Epithelial cell of proximal tubule (primary cell): Measurements from ENCODE around the gene SNX18. TPM values are rescaled to one million over a fixed set of nuclear protein-coding genes. Genes with fewer than 3 reads are reported as not detected.

Source experiments
- DNase-seq: peaks from one replicate; pipeline ENCODE4 v3.0.0-alpha.2; 2011; ENCODE audit warnings: low read depth
- H3K4me3 ChIP-seq: 2 replicates; pipeline ENCODE4 v1.5.1; 2011; ENCODE audit warnings: low read depth, mild to moderate bottlenecking, low read length
- CTCF ChIP-seq: conservative IDR thresholded peaks from 2 replicates; pipeline ENCODE4 v1.5.1; 2012; ENCODE audit warnings: low read depth, mild to moderate bottlenecking, low read length
- total RNA-seq: library from RNA; depleted of rRNA; stranded (reverse); fragments of >200 nt; gene quantifications from 2 replicates; pipeline ENCODE4 v1.2.3, GENCODE V29; 2015

The SNX18 gene
- total RNA-seq, 1 donor from 2014 or later: 14.9 TPM

- no peak for DNase-seq
- H3K4me3 ChIP-seq: no peak overlapping the region
- TF ChIP-seq CTCF: no peak
These were observed 60.5 kb downstream of the SNX18 start for GRCh38 chr5:54577937-54578653.

- DNase-seq: no peak
- H3K4me3 ChIP-seq: no peak overlapping the region
- no peak for TF ChIP-seq CTCF
These were observed 62.2 kb downstream of the SNX18 start for GRCh38 chr5:54579591-54580295.

- TF ChIP-seq CTCF: no peak
- no peak overlapping the region for H3K4me3 ChIP-seq
- DNase-seq: no peak
These were observed 63.6 kb downstream of the SNX18 start for GRCh38 chr5:54580997-54581811.

- TF ChIP-seq CTCF: no peak
- no peak overlapping the region for H3K4me3 ChIP-seq
- no peak for DNase-seq
These were observed 64.4 kb downstream of the SNX18 start for GRCh38 chr5:54581831-54582548.

GRCh38 chr5:54586336-54586735, 68.8 kb downstream of the SNX18 start:
- TF ChIP-seq CTCF: no peak
- H3K4me3 ChIP-seq: no peak overlapping the region
- DNase-seq: no peak

GRCh38 chr5:54589786-54590185, 72.2 kb downstream of the SNX18 start:
- H3K4me3 ChIP-seq: no peak overlapping the region
- TF ChIP-seq CTCF: no peak
- DNase-seq: no peak
